SK-N-SH treated with all-trans-retinoic acid at 6 μM for 48 hours (cell line): Measurements from ENCODE around the gene TSHZ2.

Source experiments
- ARNTL ChIP-seq: fragments of 450-650 bp; formaldehyde crosslinking; IDR thresholded peaks from 2 replicates; pipeline ENCODE4 v1.5.0; 2020; ENCODE audit warnings: low read depth, mild to moderate bottlenecking, moderate library complexity, borderline replicate concordance
- BACH2 ChIP-seq: fragments of 250-450 bp; sonication (Bioruptor Pico); IDR thresholded peaks from 2 replicates; pipeline ENCODE4 v1.9.0; 2021; ENCODE audit warnings: mild to moderate bottlenecking, borderline replicate concordance
- GLIS3 ChIP-seq: fragments of 250-450 bp; sonication (Bioruptor Pico); IDR thresholded peaks from 2 replicates; pipeline ENCODE4 v1.5.0; 2020; ENCODE audit warnings: mild to moderate bottlenecking, moderate library complexity
- ISL1 ChIP-seq: fragments of 250-450 bp; sonication (Bioruptor Pico); IDR thresholded peaks from 2 replicates; pipeline ENCODE4 v2.1.2; 2022; ENCODE audit warnings: mild to moderate bottlenecking, moderate library complexity
- SNAI2 ChIP-seq: fragments of 250-450 bp; sonication (Bioruptor Pico); IDR thresholded peaks from 2 replicates; pipeline ENCODE4 v1.5.0; 2020; ENCODE audit warnings: mild to moderate bottlenecking, moderate library complexity
- TCF4 ChIP-seq: fragments of 250-450 bp; sonication (Bioruptor Pico); IDR thresholded peaks from 2 replicates; pipeline ENCODE4 v1.8.0; 2021; ENCODE audit warnings: mild to moderate bottlenecking, moderate library complexity, borderline replicate concordance
- ZFP30 ChIP-seq: fragments of 450-650 bp; formaldehyde crosslinking; IDR thresholded peaks from 2 replicates; pipeline ENCODE4 v1.5.0; 2022; ENCODE audit warnings: mild to moderate bottlenecking, moderate library complexity
- ZNF565 ChIP-seq: fragments of 450-650 bp; formaldehyde crosslinking; conservative IDR thresholded peaks from 2 replicates; pipeline ENCODE4 v1.5.0; 2020; ENCODE audit warnings: low read depth, mild to moderate bottlenecking, moderate library complexity
- ZNF8 ChIP-seq: fragments of 450-650 bp; formaldehyde crosslinking; IDR thresholded peaks from 2 replicates; pipeline ENCODE4 v1.5.0; 2020; ENCODE audit warnings: mild to moderate bottlenecking, moderate library complexity
- TF ChIP-seq, protein P1 (sequence below): fragments of 250-450 bp; sonication (Bioruptor Pico); IDR thresholded peaks from 2 replicates; pipeline ENCODE4 v1.8.0; 2021; ENCODE audit warnings: low read depth, mild to moderate bottlenecking, moderate library complexity, borderline replicate concordance
- TF ChIP-seq, protein P2 (sequence below): fragments of 250-450 bp; sonication (Bioruptor Pico); IDR thresholded peaks from 2 replicates; pipeline ENCODE4 v1.5.1; 2020; ENCODE audit warnings: low read depth, mild to moderate bottlenecking, moderate library complexity
- TF ChIP-seq, protein P3 (sequence below): fragments of 250-450 bp; sonication (Bioruptor Pico); IDR thresholded peaks from 2 replicates; pipeline ENCODE4 v1.8.0; 2020; ENCODE audit warnings: mild to moderate bottlenecking, moderate library complexity, borderline replicate concordance

DNA sequence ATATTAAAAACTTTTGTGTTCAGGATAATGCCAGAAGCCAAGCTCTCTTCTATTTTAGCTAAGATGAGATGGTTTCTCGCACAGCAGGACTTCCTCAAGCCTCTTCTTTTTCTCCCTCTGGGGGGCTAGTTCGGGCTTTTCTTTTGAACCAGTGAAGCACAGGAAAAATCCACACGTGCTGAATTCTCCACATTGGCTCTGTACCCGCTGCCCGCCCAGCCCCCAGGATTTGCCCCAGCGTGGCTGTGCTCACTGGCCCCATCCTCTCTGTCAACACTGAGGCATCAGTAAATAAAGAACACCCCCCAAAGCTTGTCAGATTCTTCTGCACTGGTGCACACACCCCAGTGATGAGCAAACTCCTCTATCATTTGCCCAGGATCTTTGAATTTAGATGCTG lies 388.7 kb downstream of the TSHZ2 start:
- TF ChIP-seq GLIS3 (CRISPR knock-in tag), result no peak
- TF ChIP-seq, protein P1, sequence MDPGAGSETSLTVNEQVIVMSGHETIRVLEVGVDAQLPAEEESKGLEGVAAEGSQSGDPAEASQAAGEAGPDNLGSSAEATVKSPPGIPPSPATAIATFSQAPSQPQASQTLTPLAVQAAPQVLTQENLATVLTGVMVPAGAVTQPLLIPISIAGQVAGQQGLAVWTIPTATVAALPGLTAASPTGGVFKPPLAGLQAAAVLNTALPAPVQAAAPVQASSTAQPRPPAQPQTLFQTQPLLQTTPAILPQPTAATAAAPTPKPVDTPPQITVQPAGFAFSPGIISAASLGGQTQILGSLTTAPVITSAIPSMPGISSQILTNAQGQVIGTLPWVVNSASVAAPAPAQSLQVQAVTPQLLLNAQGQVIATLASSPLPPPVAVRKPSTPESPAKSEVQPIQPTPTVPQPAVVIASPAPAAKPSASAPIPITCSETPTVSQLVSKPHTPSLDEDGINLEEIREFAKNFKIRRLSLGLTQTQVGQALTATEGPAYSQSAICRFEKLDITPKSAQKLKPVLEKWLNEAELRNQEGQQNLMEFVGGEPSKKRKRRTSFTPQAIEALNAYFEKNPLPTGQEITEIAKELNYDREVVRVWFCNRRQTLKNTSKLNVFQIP (CRISPR knock-in tag), result no peak
- TF ChIP-seq ZFP30 (CRISPR knock-in tag), result no peak
- TF ChIP-seq TCF4 (CRISPR knock-in tag), result no peak
- no peak for TF ChIP-seq BACH2 (CRISPR knock-in tag)
- no peak for TF ChIP-seq ZNF8
- TF ChIP-seq, protein P2, sequence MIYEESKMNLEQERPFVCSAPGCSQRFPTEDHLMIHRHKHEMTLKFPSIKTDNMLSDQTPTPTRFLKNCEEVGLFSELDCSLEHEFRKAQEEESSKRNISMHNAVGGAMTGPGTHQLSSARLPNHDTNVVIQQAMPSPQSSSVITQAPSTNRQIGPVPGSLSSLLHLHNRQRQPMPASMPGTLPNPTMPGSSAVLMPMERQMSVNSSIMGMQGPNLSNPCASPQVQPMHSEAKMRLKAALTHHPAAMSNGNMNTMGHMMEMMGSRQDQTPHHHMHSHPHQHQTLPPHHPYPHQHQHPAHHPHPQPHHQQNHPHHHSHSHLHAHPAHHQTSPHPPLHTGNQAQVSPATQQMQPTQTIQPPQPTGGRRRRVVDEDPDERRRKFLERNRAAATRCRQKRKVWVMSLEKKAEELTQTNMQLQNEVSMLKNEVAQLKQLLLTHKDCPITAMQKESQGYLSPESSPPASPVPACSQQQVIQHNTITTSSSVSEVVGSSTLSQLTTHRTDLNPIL, result no peak
- TF ChIP-seq, protein P3, sequence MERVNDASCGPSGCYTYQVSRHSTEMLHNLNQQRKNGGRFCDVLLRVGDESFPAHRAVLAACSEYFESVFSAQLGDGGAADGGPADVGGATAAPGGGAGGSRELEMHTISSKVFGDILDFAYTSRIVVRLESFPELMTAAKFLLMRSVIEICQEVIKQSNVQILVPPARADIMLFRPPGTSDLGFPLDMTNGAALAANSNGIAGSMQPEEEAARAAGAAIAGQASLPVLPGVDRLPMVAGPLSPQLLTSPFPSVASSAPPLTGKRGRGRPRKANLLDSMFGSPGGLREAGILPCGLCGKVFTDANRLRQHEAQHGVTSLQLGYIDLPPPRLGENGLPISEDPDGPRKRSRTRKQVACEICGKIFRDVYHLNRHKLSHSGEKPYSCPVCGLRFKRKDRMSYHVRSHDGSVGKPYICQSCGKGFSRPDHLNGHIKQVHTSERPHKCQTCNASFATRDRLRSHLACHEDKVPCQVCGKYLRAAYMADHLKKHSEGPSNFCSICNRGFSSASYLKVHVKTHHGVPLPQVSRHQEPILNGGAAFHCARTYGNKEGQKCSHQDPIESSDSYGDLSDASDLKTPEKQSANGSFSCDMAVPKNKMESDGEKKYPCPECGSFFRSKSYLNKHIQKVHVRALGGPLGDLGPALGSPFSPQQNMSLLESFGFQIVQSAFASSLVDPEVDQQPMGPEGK (CRISPR knock-in tag), result no peak
- no peak for TF ChIP-seq ARNTL (CRISPR knock-in tag)
- TF ChIP-seq SNAI2 (CRISPR knock-in tag), result no peak
- no peak for TF ChIP-seq ZNF565 (CRISPR knock-in tag)
- TF ChIP-seq ISL1 (CRISPR knock-in tag), result no peak
